ENCODE results near the gene AVPI1.

DNA sequence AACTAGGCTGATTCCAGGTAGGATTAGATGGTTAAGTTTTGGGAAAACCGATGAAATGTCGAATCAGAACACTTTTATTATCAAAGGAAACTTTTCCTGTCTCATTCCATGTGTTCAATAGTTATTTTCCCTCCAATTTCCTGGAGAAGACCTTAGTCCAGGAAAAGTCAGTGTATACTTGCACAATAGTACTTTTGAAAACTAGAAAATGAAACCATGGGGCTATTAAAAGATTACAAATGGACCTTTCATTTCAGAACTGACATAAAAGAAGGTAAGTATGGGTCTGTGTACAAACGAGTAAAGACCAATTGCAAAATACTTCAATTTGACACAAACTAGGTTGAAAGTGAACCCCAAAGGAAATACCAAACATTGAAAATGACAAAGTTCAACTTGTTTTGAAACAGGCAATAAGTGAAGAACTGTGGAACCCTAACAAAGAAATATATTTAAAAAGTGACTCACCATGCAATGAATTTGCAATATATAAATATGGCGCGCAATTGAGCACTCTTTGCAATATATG lies 2.1 kb downstream of the AVPI1 start:
- TF ChIP-seq, protein P1, sequence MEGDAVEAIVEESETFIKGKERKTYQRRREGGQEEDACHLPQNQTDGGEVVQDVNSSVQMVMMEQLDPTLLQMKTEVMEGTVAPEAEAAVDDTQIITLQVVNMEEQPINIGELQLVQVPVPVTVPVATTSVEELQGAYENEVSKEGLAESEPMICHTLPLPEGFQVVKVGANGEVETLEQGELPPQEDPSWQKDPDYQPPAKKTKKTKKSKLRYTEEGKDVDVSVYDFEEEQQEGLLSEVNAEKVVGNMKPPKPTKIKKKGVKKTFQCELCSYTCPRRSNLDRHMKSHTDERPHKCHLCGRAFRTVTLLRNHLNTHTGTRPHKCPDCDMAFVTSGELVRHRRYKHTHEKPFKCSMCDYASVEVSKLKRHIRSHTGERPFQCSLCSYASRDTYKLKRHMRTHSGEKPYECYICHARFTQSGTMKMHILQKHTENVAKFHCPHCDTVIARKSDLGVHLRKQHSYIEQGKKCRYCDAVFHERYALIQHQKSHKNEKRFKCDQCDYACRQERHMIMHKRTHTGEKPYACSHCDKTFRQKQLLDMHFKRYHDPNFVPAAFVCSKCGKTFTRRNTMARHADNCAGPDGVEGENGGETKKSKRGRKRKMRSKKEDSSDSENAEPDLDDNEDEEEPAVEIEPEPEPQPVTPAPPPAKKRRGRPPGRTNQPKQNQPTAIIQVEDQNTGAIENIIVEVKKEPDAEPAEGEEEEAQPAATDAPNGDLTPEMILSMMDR (IDR thresholded peaks at IDR 0.05): no peak
- no peak for TF ChIP-seq POLR2AphosphoS5 (IDR thresholded peaks at IDR 0.05)

Measured in esophagus muscularis mucosa (tissue), 3 donors.